GM19324 (cell line): ENCODE measurements around the gene APIP.

ENCODE experiments used
- ATAC-seq: cut with Tn5 transposase; IDR thresholded peaks from one replicate; pipeline ENCODE4 v1.9.1; 2021; ENCODE audit warnings: mild to moderate bottlenecking, moderate library complexity; ENCODE audit not compliant: unreplicated experiment, low FRiP score

APIP gene

DNA sequence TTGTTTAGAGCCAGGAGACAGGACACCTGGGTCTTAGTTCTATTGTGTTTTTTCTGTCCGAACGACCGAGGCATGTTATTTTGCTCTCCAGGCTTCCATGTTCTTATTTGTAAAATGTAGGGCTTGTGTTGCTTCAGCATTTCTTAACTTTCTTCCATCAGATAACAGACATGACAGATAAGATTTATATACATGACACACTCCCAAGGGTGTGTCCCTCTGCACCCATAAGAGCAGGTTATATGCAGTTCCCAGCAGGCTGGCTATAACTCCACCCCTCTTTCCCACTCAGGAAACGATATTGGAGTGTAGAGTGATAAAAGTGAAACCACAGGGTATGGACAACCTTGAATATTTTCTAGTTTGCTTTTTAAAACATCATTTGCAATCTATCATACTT is 65.8 kb downstream of the APIP start:
- no peak for ATAC-seq

DNA sequence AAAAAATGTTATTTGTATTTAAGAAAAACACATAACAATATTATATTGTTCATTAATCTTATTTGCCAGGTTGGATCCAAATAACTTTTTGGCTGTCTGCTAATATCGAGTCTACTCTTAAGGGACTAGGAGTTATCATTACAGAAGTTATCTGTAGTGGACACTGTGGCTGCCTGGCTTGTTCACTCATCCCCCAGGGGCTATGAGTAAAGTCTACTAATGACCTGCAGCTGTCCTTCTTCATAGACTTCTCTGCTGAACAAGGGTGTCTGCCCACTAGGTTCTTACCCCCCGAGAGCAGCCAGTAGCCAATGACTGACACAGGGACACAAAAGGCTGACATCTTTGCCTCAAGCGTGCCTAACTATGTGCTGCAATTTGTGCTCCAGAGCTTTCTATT is 69.7 kb downstream of the APIP start:
- ATAC-seq = no peak

DNA sequence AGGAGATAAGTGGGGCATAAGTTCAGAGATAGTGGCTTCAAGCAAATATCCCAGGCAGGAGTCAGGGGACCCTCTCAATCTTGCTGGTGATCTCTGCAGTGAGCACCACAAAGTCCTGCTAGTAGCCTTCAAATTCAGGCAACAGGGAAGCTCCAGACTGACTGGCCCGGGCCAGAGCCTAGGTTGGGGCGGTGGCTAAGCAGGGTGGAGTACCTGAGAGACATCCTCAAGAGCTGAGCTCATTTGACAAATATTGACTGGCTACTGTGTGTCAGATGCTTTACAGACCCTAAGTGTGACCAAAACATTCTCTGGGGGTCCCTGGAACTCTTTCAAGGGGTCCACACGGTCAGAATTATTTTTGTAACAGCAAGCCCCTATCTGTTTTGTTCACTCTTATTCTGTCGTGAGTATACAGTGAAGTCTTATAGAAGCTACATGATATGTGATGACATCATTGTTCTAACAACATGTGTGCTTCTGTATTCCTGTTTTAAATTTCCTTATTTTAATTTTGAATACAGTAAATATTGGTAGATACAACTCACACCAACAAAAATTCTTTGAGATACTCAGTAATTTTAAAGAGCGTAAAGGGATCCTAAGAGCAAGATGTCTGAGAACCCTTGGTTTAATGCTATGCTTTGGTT is 71.6 kb downstream of the APIP start:
- ATAC-seq = no peak

DNA sequence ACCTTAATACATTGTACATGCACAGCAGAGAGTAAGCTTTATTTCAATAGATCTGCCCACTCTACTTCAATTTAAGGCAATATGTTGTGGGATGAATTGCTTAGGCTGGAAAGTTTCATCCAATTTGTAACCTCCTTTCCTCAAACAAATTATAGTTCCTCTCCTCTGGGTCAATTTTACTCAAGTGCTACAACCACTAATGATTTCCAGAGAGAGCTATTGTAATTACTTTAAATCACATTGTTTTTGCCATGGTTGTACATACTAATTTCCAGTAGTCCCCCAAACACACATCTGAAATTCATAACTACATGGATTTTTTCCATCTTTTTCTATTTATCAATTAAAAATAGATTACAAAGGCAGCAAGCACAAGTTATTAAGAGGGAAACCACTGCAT is 72.9 kb downstream of the APIP start:
- no peak for ATAC-seq

DNA sequence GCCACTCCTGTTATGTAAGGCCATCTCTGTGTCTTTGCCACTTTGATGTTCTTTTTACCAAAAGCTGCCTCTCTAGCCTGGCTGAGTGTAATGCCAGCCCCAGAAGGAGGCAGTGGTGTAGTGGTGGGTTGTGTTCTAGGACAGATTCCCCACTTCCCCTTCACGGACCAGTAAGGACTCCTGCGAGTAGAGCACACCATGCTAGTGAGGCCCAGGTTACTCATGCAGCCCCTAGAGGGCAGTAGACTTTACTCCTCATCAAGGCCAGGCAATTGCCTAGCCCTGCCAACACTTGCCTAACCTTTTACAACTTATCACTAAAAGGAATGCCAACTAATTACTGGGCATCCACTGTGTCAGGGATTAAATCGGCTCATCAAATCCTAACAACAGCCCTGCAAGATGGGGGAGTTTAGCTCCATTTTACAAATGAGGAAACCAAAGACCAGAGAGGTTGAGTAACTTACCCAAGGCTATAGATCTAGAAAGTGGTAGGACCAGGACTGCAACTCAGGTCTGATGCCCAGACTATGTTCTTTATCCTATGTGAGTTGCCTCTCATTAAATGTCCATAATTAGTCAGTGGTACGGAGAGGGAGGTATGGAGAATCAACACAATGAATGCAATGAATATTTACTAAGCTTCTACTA is 75.3 kb downstream of the APIP start:
- ATAC-seq = no peak

DNA sequence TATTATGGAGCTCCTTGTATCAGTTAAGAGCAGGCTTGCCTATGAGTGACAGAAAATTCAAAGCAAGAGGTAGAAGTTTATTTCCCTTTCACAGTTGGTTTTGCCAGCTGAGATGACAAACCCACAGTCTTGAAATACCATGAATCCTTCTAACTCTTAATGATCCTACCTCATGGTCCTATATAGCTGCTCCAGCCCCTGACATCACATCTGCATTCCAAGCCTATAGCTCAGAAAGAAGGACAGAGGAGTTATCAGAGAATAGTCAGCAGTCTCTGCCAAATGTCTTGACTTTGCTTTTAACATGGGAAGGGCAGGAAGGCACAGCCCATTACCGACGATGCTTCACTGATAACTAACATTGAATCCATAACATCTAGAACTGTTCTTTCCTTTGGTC is 76.2 kb downstream of the APIP start:
- no peak for ATAC-seq

DNA sequence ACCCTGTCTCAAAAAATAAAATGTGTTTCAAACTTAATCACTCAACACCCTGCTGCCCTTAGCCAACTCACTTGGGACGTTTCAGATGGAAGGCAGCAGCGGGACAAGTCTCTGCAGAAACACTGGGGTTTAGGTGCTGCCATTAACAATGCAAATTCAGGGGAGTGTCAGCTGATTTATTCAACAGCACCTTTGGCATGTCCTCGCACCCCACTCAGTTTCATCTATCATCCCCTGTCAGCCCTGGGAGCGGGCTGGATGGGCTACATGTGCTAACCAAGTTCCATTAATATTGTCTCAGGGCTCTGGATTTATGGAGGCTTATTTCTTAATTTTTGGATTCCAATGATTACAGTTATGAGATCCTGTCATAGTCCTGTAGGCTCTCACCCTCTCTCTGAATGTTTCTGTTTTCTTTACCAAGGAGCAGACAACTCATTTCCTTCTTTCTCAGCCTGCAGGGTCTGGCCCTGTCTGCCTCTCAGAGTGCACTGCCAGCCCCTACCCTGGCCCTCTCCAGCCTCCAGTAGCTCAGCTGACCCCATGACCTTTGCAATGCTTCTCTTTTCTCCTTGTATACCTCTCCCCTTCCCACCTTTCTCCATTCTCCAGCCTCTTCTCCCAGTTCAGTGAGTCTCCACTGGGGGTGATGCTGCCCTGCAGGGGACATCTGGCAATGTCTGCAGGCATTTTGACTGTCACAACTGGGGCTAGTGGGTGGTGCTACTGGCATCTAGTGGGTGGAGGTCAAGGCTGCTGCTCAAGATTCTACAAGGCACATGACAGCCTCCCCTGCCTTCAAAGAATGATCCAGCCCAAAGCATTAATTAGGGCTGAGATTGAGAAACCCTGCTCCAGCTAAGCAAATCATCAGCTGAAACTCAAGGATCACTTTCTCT is 79.0 kb downstream of the APIP start:
- no peak for ATAC-seq

DNA sequence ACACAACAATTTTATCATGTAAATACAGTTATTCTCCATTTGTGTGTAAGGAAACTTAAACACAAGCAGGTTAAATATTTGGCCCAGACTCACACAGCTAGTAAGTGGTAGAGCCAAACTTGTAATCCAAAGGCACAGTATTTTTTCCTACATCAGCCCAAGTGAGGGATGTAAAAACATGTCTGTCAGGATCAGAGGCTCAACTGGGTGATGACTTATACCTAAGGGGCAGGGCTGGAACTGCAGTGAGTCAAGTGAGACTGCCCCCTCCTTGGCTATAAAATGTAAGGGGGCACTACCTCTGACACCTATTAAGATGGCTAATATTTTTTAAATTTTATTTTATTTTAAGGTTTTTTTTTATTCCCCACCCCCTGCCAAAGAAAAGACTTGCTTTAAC is 82.6 kb downstream of the APIP start:
- ATAC-seq = no peak
